Tibial nerve (tissue), 4 donors: ENCODE measurements around the gene IL34.

Experiments
- EP300 ChIP-seq, 2 donors: sonication (generic); formaldehyde crosslinking; IDR thresholded peaks; one replicate each; pipeline ENCODE4 v1.6.1; 2017; ENCODE audit warnings: antibody characterized with exemption in 2 of 2, mild to moderate bottlenecking in 1 of 2
- POLR2A ChIP-seq, 2 donors: fragments of 450-650 bp; IDR thresholded peaks; one replicate each; pipeline ENCODE4 v1.6.1; 2017; ENCODE audit warnings: antibody characterized with exemption in 2 of 2, mild to moderate bottlenecking in 2 of 2, moderate library complexity in 2 of 2
- TF ChIP-seq, protein P1 (sequence below), 5 experiments: fragments of 200-600 bp in 3 of 5; fragments of 450-650 bp in 2 of 5; sonication (generic) in 3 of 5; IDR thresholded peaks; one replicate each; pipeline ENCODE4 v1.5.1; 2016 to 2019; ENCODE audit warnings: antibody characterized with exemption in 5 of 5, mild to moderate bottlenecking in 3 of 5, moderate library complexity in 2 of 5

DNA sequence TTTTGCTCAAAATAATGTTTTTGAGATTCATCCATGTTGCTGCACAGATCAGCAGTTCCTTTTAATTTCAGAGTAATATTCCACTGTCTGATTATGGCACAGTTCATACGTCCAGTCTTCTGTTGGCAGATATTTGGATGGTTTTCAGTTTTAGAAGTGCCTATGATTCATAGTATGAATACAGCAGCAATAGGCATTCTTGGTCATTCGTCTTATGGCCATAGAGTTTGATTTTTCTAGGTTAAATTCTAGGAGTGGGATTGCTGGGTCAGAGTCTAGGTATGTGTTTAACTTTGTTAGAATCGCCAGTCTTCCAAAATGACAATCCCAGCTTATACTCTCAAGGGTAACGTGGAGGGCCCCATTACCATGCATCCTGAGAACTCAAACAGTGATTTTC lies 11.5 kb upstream of the IL34 start:
- TF ChIP-seq POLR2A (IDR thresholded peaks at IDR 0.05): no peak
- TF ChIP-seq, protein P1, sequence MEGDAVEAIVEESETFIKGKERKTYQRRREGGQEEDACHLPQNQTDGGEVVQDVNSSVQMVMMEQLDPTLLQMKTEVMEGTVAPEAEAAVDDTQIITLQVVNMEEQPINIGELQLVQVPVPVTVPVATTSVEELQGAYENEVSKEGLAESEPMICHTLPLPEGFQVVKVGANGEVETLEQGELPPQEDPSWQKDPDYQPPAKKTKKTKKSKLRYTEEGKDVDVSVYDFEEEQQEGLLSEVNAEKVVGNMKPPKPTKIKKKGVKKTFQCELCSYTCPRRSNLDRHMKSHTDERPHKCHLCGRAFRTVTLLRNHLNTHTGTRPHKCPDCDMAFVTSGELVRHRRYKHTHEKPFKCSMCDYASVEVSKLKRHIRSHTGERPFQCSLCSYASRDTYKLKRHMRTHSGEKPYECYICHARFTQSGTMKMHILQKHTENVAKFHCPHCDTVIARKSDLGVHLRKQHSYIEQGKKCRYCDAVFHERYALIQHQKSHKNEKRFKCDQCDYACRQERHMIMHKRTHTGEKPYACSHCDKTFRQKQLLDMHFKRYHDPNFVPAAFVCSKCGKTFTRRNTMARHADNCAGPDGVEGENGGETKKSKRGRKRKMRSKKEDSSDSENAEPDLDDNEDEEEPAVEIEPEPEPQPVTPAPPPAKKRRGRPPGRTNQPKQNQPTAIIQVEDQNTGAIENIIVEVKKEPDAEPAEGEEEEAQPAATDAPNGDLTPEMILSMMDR (IDR thresholded peaks at IDR 0.05): no peak
- TF ChIP-seq EP300 (IDR thresholded peaks at IDR 0.05): no peak
